ENCODE results near the gene PTPDC1. TPM values are rescaled to one million over a fixed set of nuclear protein-coding genes. Genes with fewer than 3 reads are reported as not detected.

PTPDC1 gene
- total and polyA plus RNA-seq, 12 donors: 5.3 to 14.7 (median 9.5) TPM

DNA sequence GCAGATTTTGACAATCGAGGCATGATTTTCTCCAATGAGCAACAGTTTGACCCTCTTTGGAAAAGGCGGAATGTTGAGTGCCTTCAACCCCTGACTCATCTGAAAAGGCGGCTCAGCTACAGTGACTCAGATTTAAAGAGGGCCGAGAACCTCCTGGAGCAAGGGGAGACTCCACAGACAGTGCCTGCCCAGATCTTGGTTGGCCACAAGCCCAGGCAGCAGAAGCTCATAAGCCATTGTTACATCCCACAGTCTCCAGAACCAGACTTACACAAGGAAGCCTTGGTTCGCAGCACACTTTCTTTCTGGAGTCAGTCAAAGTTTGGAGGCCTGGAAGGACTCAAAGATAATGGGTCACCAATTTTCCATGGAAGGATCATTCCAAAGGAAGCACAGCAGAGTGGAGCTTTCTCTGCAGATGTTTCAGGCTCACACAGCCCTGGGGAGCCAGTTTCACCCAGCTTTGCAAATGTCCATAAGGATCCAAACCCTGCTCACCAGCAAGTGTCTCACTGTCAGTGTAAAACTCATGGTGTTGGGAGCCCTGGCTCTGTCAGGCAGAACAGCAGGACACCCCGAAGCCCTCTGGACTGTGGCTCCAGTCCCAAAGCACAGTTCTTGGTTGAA, 13.6 kb downstream of the PTPDC1 start:
- Histone ChIP-seq H3K9me3 (no peaks in the 10 kb centered on the region), H3K4me1 (no peaks in the 10 kb centered on the region), H3K36me3 (peaks cover 0 to 80% (median 12%) of the 10 kb centered on the region in 9 donors), H3K27me3 (no peaks in the 10 kb centered on the region), H3K4me3 (no peak overlapping the region), H3K27ac (no peak overlapping the region)
- DNase-seq (no peak), ATAC-seq (peak in 1 of 8 donors; percentile 52)
- TF ChIP-seq, protein P1, sequence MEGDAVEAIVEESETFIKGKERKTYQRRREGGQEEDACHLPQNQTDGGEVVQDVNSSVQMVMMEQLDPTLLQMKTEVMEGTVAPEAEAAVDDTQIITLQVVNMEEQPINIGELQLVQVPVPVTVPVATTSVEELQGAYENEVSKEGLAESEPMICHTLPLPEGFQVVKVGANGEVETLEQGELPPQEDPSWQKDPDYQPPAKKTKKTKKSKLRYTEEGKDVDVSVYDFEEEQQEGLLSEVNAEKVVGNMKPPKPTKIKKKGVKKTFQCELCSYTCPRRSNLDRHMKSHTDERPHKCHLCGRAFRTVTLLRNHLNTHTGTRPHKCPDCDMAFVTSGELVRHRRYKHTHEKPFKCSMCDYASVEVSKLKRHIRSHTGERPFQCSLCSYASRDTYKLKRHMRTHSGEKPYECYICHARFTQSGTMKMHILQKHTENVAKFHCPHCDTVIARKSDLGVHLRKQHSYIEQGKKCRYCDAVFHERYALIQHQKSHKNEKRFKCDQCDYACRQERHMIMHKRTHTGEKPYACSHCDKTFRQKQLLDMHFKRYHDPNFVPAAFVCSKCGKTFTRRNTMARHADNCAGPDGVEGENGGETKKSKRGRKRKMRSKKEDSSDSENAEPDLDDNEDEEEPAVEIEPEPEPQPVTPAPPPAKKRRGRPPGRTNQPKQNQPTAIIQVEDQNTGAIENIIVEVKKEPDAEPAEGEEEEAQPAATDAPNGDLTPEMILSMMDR (IDR thresholded peaks at IDR 0.05): no peak
- 85 to 90% methylated on average over 6 of the region's 6 CpGs for WGBS, 2 donors
- intact Hi-C loops (cut with DNase I): no loop called here

DNA sequence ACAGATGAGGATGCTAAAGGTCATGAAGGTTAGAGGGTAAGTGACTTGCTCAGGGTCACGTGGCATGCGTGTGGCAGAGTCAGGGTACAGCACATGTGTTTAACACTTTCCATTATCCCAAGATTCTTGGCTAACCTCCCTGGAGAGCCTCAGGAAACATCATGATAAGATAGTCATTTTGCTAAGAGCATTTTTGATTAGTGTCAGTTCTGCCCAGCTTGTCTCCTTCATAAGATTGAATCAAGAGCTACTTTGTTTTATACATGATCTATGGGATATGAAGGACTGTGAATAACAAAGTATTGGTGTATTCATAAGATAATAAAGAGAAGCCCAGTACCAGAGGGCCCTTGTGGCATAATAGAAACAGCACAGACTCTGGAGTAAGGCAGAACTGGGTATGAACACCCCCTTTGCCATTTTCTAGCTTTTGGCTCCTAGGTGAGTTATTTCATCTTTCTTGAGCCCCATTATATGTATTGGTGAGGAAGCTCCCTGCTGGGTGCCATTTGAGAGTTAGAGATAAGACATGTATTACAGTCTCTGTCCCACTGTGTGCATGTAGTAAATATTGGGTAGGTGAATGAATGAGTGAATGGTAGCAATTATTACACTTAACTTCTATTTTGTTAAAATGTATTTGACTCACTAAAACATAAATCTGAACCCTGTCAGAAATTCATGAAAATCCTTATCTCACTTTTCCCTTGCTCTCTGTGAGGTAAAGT, 16.1 kb downstream of the PTPDC1 start:
- H3K36me3 ChIP-seq: peaks cover 0 to 91% (median 20%) of the 10 kb centered on the region in 9 donors
- intact Hi-C loops (cut with DNase I): no loop called here
- DNase-seq (no peak), ATAC-seq (no peak)
- no peaks in the 10 kb centered on the region for H3K4me1 ChIP-seq
- WGBS, 2 donors: 92% methylated on average over 2 of the region's 2 CpGs
- TF ChIP-seq, protein P1 (IDR thresholded peaks at IDR 0.05): no peak
- no peak overlapping the region for H3K4me3 ChIP-seq
- no peaks in the 10 kb centered on the region for H3K9me3 ChIP-seq
- H3K27ac ChIP-seq: no peak overlapping the region
- no peaks in the 10 kb centered on the region for H3K27me3 ChIP-seq

DNA sequence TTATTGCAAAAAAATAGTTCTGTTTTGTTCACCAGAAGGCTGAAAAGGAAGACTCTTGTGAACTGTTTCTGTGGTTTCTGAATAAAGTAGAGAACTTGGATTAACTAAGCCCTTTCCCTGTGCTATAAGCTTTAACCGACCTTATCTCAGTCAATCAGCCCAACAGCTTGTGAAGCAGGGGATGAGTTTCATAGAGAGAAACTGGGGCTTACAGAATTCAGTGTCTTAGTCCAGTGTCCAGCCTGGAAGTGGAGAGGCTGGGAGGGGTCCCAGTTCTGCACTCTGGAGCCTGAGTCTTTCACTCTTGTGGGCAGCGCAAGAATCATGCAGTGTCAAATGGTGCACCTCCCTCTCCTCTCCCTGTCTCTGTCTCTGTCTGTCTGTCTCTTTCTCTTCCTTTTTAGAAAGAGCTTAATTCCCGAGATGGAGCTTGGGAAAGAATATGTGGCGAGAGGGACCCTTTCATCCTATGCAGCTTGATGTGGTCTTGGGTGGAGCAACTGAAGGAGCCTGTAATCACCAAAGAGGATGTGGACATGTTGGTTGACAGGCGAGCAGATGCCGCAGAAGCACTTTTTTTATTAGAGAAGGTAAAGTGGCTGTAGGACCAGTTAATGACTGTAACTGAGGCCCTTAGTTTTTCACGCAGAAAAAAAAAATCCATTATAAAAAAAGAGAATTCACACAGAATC, 17.0 kb downstream of the PTPDC1 start:
- peaks cover 0 to 81% (median 15%) of the 10 kb centered on the region in 9 donors for H3K36me3 ChIP-seq
- H3K9me3 ChIP-seq: no peaks in the 10 kb centered on the region
- DNase-seq (no peak), ATAC-seq (no peak)
- intact Hi-C loops (cut with DNase I): no loop called here
- no peaks in the 10 kb centered on the region for H3K4me1 ChIP-seq
- no peaks in the 10 kb centered on the region for H3K27me3 ChIP-seq
- H3K27ac ChIP-seq: no peak overlapping the region
- TF ChIP-seq, protein P1 (IDR thresholded peaks at IDR 0.05): no peak
- H3K4me3 ChIP-seq: no peak overlapping the region
- WGBS, 2 donors: 89 to 93% methylated on average over 7 of the region's 7 CpGs

DNA sequence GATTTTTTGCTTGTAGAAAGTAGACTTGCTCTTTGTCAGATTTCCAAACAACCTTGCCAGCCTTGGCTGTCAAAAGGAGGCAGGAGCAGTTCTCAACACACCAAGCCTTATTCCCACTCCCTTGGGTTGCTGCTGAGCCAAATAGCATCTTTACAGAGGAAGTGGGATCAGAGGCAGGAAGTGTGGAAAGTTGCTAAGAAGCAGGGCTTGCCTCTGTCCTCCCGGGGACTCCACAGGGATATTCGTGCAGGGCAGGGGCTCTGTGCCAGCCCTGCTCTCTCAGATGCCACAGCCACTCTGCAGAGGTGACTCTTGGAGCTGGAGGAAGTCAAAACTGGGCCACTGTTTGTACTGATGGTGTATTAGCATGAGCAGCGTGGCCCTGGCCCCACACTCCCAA, 24.3 kb downstream of the PTPDC1 start:
- H3K36me3 ChIP-seq: peaks cover 0 to 21% (median 4%) of the 10 kb centered on the region in 9 donors
- H3K27me3 ChIP-seq: no peaks in the 10 kb centered on the region
- peaks cover 4 to 16% (median 9%) of the 10 kb centered on the region in 9 donors for H3K4me1 ChIP-seq
- no peaks in the 10 kb centered on the region for H3K9me3 ChIP-seq
- ATAC-seq (peak; percentile 64 to 90 (median 81)), DNase-seq (peak; percentile 31 to 43)
- H3K4me3 ChIP-seq: no peak overlapping the region
- TF ChIP-seq, protein P1 (IDR thresholded peaks at IDR 0.05): no peak
- intact Hi-C loops (cut with DNase I): no loop called here
- H3K27ac ChIP-seq: peak overlapping the region in 3 of 10 donors; percentile 13 to 56 (median 25)
- WGBS, 2 donors: 25 to 32% methylated on average over 3 of the region's 3 CpGs
